Liver (tissue), 9 donors: ENCODE data around the gene RSU1. TPM values are rescaled to one million over a fixed set of nuclear protein-coding genes. Genes with fewer than 3 reads are reported as not detected.
"Not testable (repeated sequence)": the region's sequence is repeated elsewhere in the genome, so short reads cannot be mapped to it uniquely, and the experiment has no call there.

Source experiments
- DNase-seq: peaks from one replicate; pipeline ENCODE4 v3.0.0-alpha.2; 2017; ENCODE audit warnings: low spot score
- H3K27ac ChIP-seq, 2 donors: one replicate each; pipeline ENCODE4 v1.7.0; 2013; ENCODE audit warnings: inconsistent platforms in 2 of 2, low read length in 2 of 2, control low read depth in 1 of 2, low read depth in 1 of 2, mild to moderate bottlenecking in 1 of 2
- H3K27me3 ChIP-seq, 4 donors: one replicate each; pipeline versions ENCODE4 v1.6.1 to v1.7.0; 2013; ENCODE audit warnings: low read length in 3 of 4, inconsistent platforms in 1 of 4, mild to moderate bottlenecking in 1 of 4, moderate library complexity in 1 of 4; ENCODE audit not compliant: control insufficient read depth in 4 of 4, insufficient read depth in 4 of 4
- H3K36me3 ChIP-seq, 4 donors: one replicate each; pipeline versions ENCODE4 v1.6.1 to v1.7.0; 2013; ENCODE audit warnings: low read length in 3 of 4, mild to moderate bottlenecking in 3 of 4, low read depth in 1 of 4, moderate library complexity in 1 of 4; ENCODE audit not compliant: control insufficient read depth in 4 of 4, insufficient read depth in 3 of 4
- H3K4me1 ChIP-seq, 4 donors: one replicate each; pipeline versions ENCODE4 v1.6.1 to v1.7.0; 2013; ENCODE audit warnings: low read length in 3 of 4, mild to moderate bottlenecking in 3 of 4, moderate library complexity in 1 of 4; ENCODE audit not compliant: control insufficient read depth in 4 of 4, insufficient read depth in 4 of 4
- H3K4me3 ChIP-seq, 3 donors: one replicate each; pipeline versions ENCODE4 v1.6.1 to v1.7.0; 2013; ENCODE audit warnings: low read length in 3 of 3, control low read depth in 1 of 3, low read depth in 1 of 3, mild to moderate bottlenecking in 1 of 3
- H3K9ac ChIP-seq, 2 donors: one replicate each; pipeline ENCODE4 v1.7.0; 2013; ENCODE audit warnings: low read length in 2 of 2, mild to moderate bottlenecking in 2 of 2, moderate library complexity in 2 of 2, control low read depth in 1 of 2, low read depth in 1 of 2
- H3K9me3 ChIP-seq, 4 donors: one replicate each; pipeline versions ENCODE4 v1.6.1 to v1.7.0; 2013; ENCODE audit warnings: low read length in 3 of 4; ENCODE audit not compliant: control insufficient read depth in 4 of 4
- CTCF ChIP-seq: fragments of 150-350 bp; IDR thresholded peaks from 2 replicates; pipeline ENCODE4 v1.5.1; 2017; ENCODE audit warnings: improper control_type of control experiment, low read depth, low read length; ENCODE audit not compliant: missing input control
- EGR1 ChIP-seq, 2 donors: IDR thresholded peaks; 2 replicates each; pipeline ENCODE4 v1.6.1; 2016 to 2018; ENCODE audit warnings: antibody characterized with exemption in 2 of 2, low read depth in 2 of 2
- FOXA1 ChIP-seq: IDR thresholded peaks from 2 replicates; pipeline ENCODE4 v1.6.1; 2016; ENCODE audit warnings: antibody characterized with exemption
- FOXA2 ChIP-seq: IDR thresholded peaks from 2 replicates; pipeline ENCODE4 v1.6.1; 2016; ENCODE audit warnings: antibody characterized with exemption
- HNF4A ChIP-seq, 2 donors: conservative IDR thresholded peaks; 2 replicates each; pipeline ENCODE4 v1.6.1; 2016; ENCODE audit warnings: antibody characterized with exemption in 2 of 2, mild to moderate bottlenecking in 2 of 2
- HNF4G ChIP-seq: IDR thresholded peaks from 2 replicates; pipeline ENCODE4 v1.6.1; 2016; ENCODE audit warnings: antibody characterized with exemption
- MAX ChIP-seq: IDR thresholded peaks from 2 replicates; pipeline ENCODE4 v1.6.1; 2016; ENCODE audit warnings: antibody characterized with exemption
- NR2F2 ChIP-seq: IDR thresholded peaks from 2 replicates; pipeline ENCODE4 v1.6.1; 2016; ENCODE audit warnings: antibody characterized with exemption
- RAD21 ChIP-seq, 2 donors: IDR thresholded peaks; 2 replicates each; pipeline ENCODE4 v1.6.1; 2016; ENCODE audit warnings: antibody characterized with exemption in 2 of 2, mild to moderate bottlenecking in 2 of 2
- REST ChIP-seq: IDR thresholded peaks from 2 replicates; pipeline ENCODE4 v1.6.1; 2016; ENCODE audit warnings: antibody characterized with exemption, mild to moderate bottlenecking
- RXRA ChIP-seq, 2 donors: IDR thresholded peaks; 2 replicates each; pipeline ENCODE4 v1.6.1; 2017 to 2018; ENCODE audit warnings: antibody characterized with exemption in 2 of 2, mild to moderate bottlenecking in 1 of 2
- SP1 ChIP-seq: IDR thresholded peaks from 2 replicates; pipeline ENCODE4 v1.6.1; 2018; ENCODE audit warnings: antibody characterized with exemption, mild to moderate bottlenecking
- WGBS: extraction: QIAGEN DNeasy Blood & Tissue Kit; methylation state at CpG from one replicate; pipeline ENCODE4 v1.1.7; 2013; 5-methylcytosine and 5-hydroxymethylcytosine counted together
- polyA plus RNA-seq, 2 donors: library from polyadenylated mRNA; stranded (reverse) in 1 of 2; unstranded in 1 of 2; fragments of 200-250 nt in 1 of 2; fragments of >200 nt in 1 of 2; fragmentation: Nextera tagmentation in 1 of 2; extraction: Ambion mirVana in 1 of 2; gene quantifications; one replicate each; pipeline versions ENCODE4 v1.2.1 to v1.2.3, GENCODE V29; 2013 to 2015
- total RNA-seq, 2 donors: library from RNA; depleted of rRNA; stranded (reverse); fragments of >200 nt; gene quantifications; one replicate each; pipeline ENCODE4 v1.2.3, GENCODE V29; 2014
- donor health status: healthy.
- donor health status: healthy.
- donor health status: healthy.
- donor health status: healthy.
- donor health status: healthy.

Gene RSU1
- total and polyA plus RNA-seq, 4 donors = 19.2 to 38.2 (median 28.0) TPM

GRCh38 chr10:16828114-16828568 is 10.9 kb upstream of the RSU1 start:
- peaks cover 0 to 3% (median 0%) of the 10 kb centered on the region in 4 donors for H3K4me1 ChIP-seq
- no peak overlapping the region for H3K4me3 ChIP-seq
- WGBS = 10% methylated on average over 11 of the region's 11 CpGs
- TF ChIP-seq CTCF = peak; percentile 56
- no peak for TF ChIP-seq NR2F2
- peak; percentile 81 to 86 for TF ChIP-seq RAD21 (IDR thresholded peaks at IDR 0.05)
- DNase-seq = peak; percentile 57
- H3K9me3 ChIP-seq = no peaks in the 10 kb centered on the region
- no peak overlapping the region for H3K27ac ChIP-seq
- no peak overlapping the region for H3K9ac ChIP-seq
- no peaks in the 10 kb centered on the region for H3K36me3 ChIP-seq
- H3K27me3 ChIP-seq = no peaks in the 10 kb centered on the region

GRCh38 chr10:16827474-16827873 is 10.2 kb upstream of the RSU1 start:
- H3K27ac ChIP-seq, H3K4me3 ChIP-seq, H3K4me1 ChIP-seq, H3K9ac ChIP-seq, H3K27me3 ChIP-seq, H3K36me3 ChIP-seq, H3K9me3 ChIP-seq, DNase-seq: not testable (repeated sequence)
- 73% methylated on average over 8 of the region's 8 CpGs for WGBS

GRCh38 chr10:16822726-16823360 is 5.6 kb upstream of the RSU1 start:
- Histone ChIP-seq H3K9ac (no peak overlapping the region), H3K27me3 (no peaks in the 10 kb centered on the region), H3K4me1 (peaks cover 0 to 4% (median 2%) of the 10 kb centered on the region in 4 donors), H3K36me3 (no peaks in the 10 kb centered on the region), H3K4me3 (no peak overlapping the region), H3K9me3 (peaks cover 0 to 8% (median 1%) of the 10 kb centered on the region in 4 donors), H3K27ac (no peak overlapping the region)
- no peak for DNase-seq
- 90% methylated on average over 4 of the region's 4 CpGs for WGBS
- no peak for TF ChIP-seq NR2F2
- TF ChIP-seq MAX = no peak
- no peak for TF ChIP-seq HNF4G
- no peak for TF ChIP-seq FOXA1
- no peak for TF ChIP-seq REST
- no peak for TF ChIP-seq EGR1 (IDR thresholded peaks at IDR 0.05; ENCODE audit: low read depth in 2 of 2)
- no peak for TF ChIP-seq RXRA (IDR thresholded peaks at IDR 0.05)
- no peak for TF ChIP-seq SP1
- no peak for TF ChIP-seq HNF4A (conservative IDR thresholded peaks at IDR 0.05)
- TF ChIP-seq FOXA2 = no peak
- no peak for TF ChIP-seq RAD21 (IDR thresholded peaks at IDR 0.05)
